PFSK-1 (cell line): Measurements from ENCODE around the gene KIF20B.

Source experiments
- POLR2AphosphoS5 ChIP-seq: IDR thresholded peaks from 2 replicates; pipeline ENCODE4 v1.6.1; 2012; ENCODE audit warnings: low read depth, mild to moderate bottlenecking, control low read depth, low read length, moderate library complexity
- REST ChIP-seq, 2 experiments: IDR thresholded peaks; 2 replicates each; pipeline versions ENCODE4 v1.6.1 to v1.8.0; 2011 to 2012; ENCODE audit warnings: low read depth in 2 of 2, low read length in 2 of 2, control low read depth in 1 of 2, inconsistent platforms in 1 of 2, mild to moderate bottlenecking in 1 of 2, moderate library complexity in 1 of 2; ENCODE audit not compliant: insufficient read depth in 1 of 2
- TAF1 ChIP-seq: IDR thresholded peaks from 2 replicates; pipeline ENCODE4 v1.6.1; 2012; ENCODE audit warnings: low read length, control low read depth, borderline replicate concordance; ENCODE audit not compliant: insufficient read depth

GRCh38 chr10:89810908-89811525 lies 109.6 kb downstream of the KIF20B start:
- TF ChIP-seq POLR2AphosphoS5 (no peak), TAF1 (no peak), REST (IDR thresholded peaks at IDR 0.05; ENCODE audit: insufficient read depth in 1 of 2, low read depth in 2 of 2, low read length in 2 of 2) (no peak)
